ENCODE results near the gene ZNF124. TPM values are rescaled to one million over a fixed set of nuclear protein-coding genes. Genes with fewer than 3 reads are reported as not detected.
A peak's percentile ranks its signal among the peaks of the same experiment; 100 is the strongest.

ZNF124 gene
- total RNA-seq, 1 donor from 2014 or later = 273 TPM

DNA sequence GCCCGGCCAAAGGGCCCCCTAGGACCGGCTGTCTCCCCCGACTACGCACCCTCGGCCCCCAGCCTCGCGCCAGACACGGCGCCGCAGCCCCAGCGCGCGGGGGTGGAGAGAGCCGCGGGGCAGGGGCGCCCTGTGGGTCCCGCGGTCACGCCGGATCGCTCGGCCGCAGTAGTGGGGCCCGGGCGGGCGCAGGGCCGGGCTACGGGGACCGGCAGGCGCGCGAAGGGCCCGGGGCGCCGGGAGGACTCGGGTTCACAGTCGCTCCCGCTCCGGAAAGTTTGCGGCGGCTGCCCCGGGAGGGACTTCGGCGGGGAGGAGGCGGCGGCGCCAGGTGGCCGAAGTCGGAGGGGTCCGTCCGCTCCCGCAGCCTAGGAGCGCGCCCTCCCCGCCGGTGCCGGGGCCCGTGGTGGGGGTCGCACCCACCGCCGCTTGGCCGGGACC is 60.5 kb downstream of the ZNF124 start:
- Mint-ChIP-seq H3K9me3 (ENCODE audit: low read depth) (no peaks in the 10 kb centered on the region), H3K4me3 (ENCODE audit: low read depth) (peak overlapping the region; percentile 77), H3K4me1 (ENCODE audit: low read depth) (peaks cover 9% of the 10 kb centered on the region), H3K27ac (peak overlapping the region; percentile 95), H3K27me3 (no peaks in the 10 kb centered on the region), H3K36me3 (ENCODE audit: insufficient read depth) (peaks cover 3% of the 10 kb centered on the region)
- peak; percentile 34 for DNase-seq (ENCODE audit: low spot score, unreplicated experiment)
- TF ChIP-seq, protein P1, sequence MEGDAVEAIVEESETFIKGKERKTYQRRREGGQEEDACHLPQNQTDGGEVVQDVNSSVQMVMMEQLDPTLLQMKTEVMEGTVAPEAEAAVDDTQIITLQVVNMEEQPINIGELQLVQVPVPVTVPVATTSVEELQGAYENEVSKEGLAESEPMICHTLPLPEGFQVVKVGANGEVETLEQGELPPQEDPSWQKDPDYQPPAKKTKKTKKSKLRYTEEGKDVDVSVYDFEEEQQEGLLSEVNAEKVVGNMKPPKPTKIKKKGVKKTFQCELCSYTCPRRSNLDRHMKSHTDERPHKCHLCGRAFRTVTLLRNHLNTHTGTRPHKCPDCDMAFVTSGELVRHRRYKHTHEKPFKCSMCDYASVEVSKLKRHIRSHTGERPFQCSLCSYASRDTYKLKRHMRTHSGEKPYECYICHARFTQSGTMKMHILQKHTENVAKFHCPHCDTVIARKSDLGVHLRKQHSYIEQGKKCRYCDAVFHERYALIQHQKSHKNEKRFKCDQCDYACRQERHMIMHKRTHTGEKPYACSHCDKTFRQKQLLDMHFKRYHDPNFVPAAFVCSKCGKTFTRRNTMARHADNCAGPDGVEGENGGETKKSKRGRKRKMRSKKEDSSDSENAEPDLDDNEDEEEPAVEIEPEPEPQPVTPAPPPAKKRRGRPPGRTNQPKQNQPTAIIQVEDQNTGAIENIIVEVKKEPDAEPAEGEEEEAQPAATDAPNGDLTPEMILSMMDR (IDR thresholded peaks at IDR 0.05; ENCODE audit: unreplicated experiment) = no peak

DNA sequence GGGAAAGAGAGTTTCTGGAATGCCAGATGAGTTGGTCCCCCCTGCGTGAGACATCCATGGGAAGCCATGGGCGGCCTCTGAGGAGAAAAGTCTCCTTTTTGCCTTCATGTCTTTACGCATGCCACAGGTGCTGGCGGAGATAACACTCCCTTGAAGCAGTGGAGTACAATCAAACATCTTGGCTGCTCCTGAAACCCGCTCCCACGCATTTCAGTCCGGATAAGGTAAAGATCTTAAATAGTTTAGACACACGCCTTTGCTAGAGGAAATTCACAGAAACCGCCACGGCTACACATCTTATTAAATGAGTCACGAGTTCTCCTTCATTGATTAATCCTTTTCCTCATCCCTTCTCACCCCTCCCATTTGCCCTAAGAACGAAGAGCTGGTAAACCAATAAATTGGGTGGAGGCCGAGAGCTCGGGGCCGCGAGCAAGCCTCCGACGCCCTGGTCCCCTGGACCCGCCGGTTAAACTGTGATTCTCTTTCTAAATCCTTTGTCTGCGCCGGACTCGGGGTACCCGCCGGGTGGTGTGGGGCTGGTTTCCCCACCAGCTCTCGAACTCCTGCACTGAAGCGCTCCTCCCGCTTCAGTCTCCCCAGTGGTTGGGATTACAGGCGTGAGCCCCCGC is 61.1 kb downstream of the ZNF124 start:
- peaks cover 13% of the 10 kb centered on the region for H3K4me1 Mint-ChIP-seq (ENCODE audit: low read depth)
- no peak for DNase-seq (ENCODE audit: low spot score, unreplicated experiment)
- peak overlapping the region; percentile 77 for H3K4me3 Mint-ChIP-seq (ENCODE audit: low read depth)
- H3K27me3 Mint-ChIP-seq = no peaks in the 10 kb centered on the region
- TF ChIP-seq, protein P1 (IDR thresholded peaks at IDR 0.05; ENCODE audit: unreplicated experiment) = no peak
- H3K9me3 Mint-ChIP-seq (ENCODE audit: low read depth) = no peaks in the 10 kb centered on the region
- peaks cover 4% of the 10 kb centered on the region for H3K36me3 Mint-ChIP-seq (ENCODE audit: insufficient read depth)
- H3K27ac Mint-ChIP-seq = peak overlapping the region; percentile 95

GRCh38 chr1:247107694-247108093 is 64.1 kb downstream of the ZNF124 start:
- peaks cover 22% of the 10 kb centered on the region for H3K4me1 Mint-ChIP-seq (ENCODE audit: low read depth)

DNA sequence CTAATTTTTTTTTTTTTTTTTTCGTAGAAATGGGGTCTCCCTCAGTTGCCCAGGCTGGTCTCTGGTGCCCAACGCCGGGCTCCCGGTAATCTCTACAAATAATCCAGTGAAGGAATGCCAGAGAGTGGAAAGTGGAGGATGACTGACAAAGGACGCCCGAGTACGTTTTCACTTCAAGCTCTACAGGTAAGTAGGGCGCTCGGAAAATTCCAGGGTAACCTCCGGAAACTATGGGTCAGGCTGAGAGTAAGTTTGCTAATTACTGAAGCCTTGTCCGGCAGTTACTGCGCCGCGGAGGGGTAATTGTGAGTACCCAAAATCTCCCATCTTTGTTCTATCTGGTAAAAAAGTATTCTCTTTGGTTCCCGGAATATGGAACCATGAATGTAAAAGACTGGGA is 65.9 kb downstream of the ZNF124 start:
- Mint-ChIP-seq H3K4me3 (ENCODE audit: low read depth) (peak overlapping the region; percentile 29), H3K36me3 (ENCODE audit: insufficient read depth) (peaks cover 29% of the 10 kb centered on the region), H3K4me1 (ENCODE audit: low read depth) (peaks cover 20% of the 10 kb centered on the region), H3K9me3 (ENCODE audit: low read depth) (peaks cover 15% of the 10 kb centered on the region), H3K27me3 (no peaks in the 10 kb centered on the region), H3K27ac (peak overlapping the region; percentile 91)
- no peak for DNase-seq (ENCODE audit: low spot score, unreplicated experiment)
- TF ChIP-seq, protein P1 (IDR thresholded peaks at IDR 0.05; ENCODE audit: unreplicated experiment) = no peak

More at GRCh38 chr1:247107694-247108093, 64.1 kb downstream of the ZNF124 start:
- no peak overlapping the region for H3K27ac Mint-ChIP-seq
- TF ChIP-seq, protein P1 (IDR thresholded peaks at IDR 0.05; ENCODE audit: unreplicated experiment) = no peak
- H3K4me3 Mint-ChIP-seq (ENCODE audit: low read depth) = no peak overlapping the region
- no peak for DNase-seq (ENCODE audit: low spot score, unreplicated experiment)
- peaks cover 3% of the 10 kb centered on the region for H3K9me3 Mint-ChIP-seq (ENCODE audit: low read depth)
- H3K36me3 Mint-ChIP-seq (ENCODE audit: insufficient read depth) = peaks cover 13% of the 10 kb centered on the region
- no peaks in the 10 kb centered on the region for H3K27me3 Mint-ChIP-seq

Small RNAs within 50 kb of the gene (microRNA-seq; reads per million reads assigned to microRNA genes)
- not detected for gene MIR3916 (ENCODE audit: borderline number of aligned reads, unreplicated experiment)

Other genes with a start within 250 kb of the ZNF124 start
- 38.2 and 42.8 TPM in 2 replicates for gene AHCTF1, start 240.1 kb downstream of the ZNF124 start, total RNA-seq
- gene ZNF695, start 164.0 kb downstream of the ZNF124 start, total RNA-seq = 14.2 and 15.1 TPM in 2 replicates
- 13.0 and 13.7 TPM in 2 replicates for gene ZNF670, start 93.2 kb downstream of the ZNF124 start, total RNA-seq
- 19.7 and 21.8 TPM in 2 replicates for gene ZNF669, start 67.7 kb downstream of the ZNF124 start, total RNA-seq
- gene VN1R5, start 84.1 kb upstream of the ZNF124 start, total RNA-seq = not detected in 2 replicates
- 56.0 and 59.5 TPM in 2 replicates for gene ZNF496, start 159.8 kb upstream of the ZNF124 start, total RNA-seq
- 0.38 TPM in 1 of 2 replicates, not detected in the other for gene NLRP3, start 244.2 kb upstream of the ZNF124 start, total RNA-seq